Measurements from ENCODE around the gene MOCS2. TPM values are rescaled to one million over a fixed set of nuclear protein-coding genes. Genes with fewer than 3 reads are reported as not detected.

MOCS2 gene
- total RNA-seq, 2 experiments from 2014 or later = 12.1 to 23.2 TPM

- H3K4me2 ChIP-seq (ENCODE audit: low read length) = no peak overlapping the region
- ChIA-PET CTCF (ENCODE audit: unreplicated experiment) (no interaction called here), POLR2A (no interaction called here)
- H3K9me2 ChIP-seq (ENCODE audit: insufficient read depth, low read length) = no peaks in the 10 kb centered on the region
- H4K20me1 ChIP-seq (ENCODE audit: insufficient read depth, low read length) = no peaks in the 10 kb centered on the region
- no peak overlapping the region for H3K27ac ChIP-seq (ENCODE audit: low read depth, low read length, poor library complexity, severe bottlenecking)
- H3K36me3 ChIP-seq (ENCODE audit: insufficient read depth, low read length) = no peaks in the 10 kb centered on the region
- no peaks in the 10 kb centered on the region for H3K4me1 ChIP-seq (ENCODE audit: insufficient read depth, low read length, poor library complexity, severe bottlenecking)
- H3K79me2 ChIP-seq (ENCODE audit: insufficient read depth, low read depth, low read length) = no peaks in the 10 kb centered on the region
- DNase-seq (ENCODE audit: low spot score) = no peak
- no peak overlapping the region for H2AFZ ChIP-seq (ENCODE audit: low read length)
- H3K9me3 ChIP-seq (ENCODE audit: low read length) = no peaks in the 10 kb centered on the region
- no peak for TF ChIP-seq EZH2phosphoT487 (IDR thresholded peaks at IDR 0.05; ENCODE audit: borderline replicate concordance, low read depth, low read length)
- TF ChIP-seq, protein P1, sequence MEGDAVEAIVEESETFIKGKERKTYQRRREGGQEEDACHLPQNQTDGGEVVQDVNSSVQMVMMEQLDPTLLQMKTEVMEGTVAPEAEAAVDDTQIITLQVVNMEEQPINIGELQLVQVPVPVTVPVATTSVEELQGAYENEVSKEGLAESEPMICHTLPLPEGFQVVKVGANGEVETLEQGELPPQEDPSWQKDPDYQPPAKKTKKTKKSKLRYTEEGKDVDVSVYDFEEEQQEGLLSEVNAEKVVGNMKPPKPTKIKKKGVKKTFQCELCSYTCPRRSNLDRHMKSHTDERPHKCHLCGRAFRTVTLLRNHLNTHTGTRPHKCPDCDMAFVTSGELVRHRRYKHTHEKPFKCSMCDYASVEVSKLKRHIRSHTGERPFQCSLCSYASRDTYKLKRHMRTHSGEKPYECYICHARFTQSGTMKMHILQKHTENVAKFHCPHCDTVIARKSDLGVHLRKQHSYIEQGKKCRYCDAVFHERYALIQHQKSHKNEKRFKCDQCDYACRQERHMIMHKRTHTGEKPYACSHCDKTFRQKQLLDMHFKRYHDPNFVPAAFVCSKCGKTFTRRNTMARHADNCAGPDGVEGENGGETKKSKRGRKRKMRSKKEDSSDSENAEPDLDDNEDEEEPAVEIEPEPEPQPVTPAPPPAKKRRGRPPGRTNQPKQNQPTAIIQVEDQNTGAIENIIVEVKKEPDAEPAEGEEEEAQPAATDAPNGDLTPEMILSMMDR (conservative IDR thresholded peaks at IDR 0.05; ENCODE audit: low read length) = no peak
- no TSS peak for BruUV-seq (replicated peaks)
- intact Hi-C loops (cut with micrococcal nuclease; ENCODE audit: unreplicated experiment) = no loop called here
- H3K4me3 ChIP-seq (ENCODE audit: low read depth, low read length, poor library complexity, severe bottlenecking) = no peak overlapping the region
These were observed 50.3 kb downstream of the MOCS2 start for GRCh38 chr5:53059281-53059680.

DNA sequence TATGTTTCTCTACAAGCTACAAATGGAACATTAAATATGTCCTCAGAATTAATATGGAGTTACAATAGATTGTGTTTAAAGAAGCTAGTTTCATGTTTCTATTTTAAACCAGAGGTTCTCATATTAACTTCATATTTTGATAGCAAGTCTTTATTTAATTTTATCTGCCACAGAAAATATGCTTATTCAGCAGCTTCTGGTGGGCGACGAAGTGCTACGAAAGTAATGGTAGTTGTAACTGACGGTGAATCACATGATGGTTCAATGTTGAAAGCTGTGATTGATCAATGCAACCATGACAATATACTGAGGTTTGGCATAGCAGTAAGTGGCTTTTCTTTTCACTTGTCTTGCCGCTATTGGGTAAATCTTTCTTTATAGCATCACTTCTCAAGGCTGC is 54.2 kb downstream of the MOCS2 start:
- intact Hi-C loops (cut with micrococcal nuclease; ENCODE audit: unreplicated experiment) = no loop called here
- DNase-seq (ENCODE audit: low spot score) = no peak
- H4K20me1 ChIP-seq (ENCODE audit: insufficient read depth, low read length) = no peaks in the 10 kb centered on the region
- H3K9me3 ChIP-seq (ENCODE audit: low read length) = no peaks in the 10 kb centered on the region
- H2AFZ ChIP-seq (ENCODE audit: low read length) = no peak overlapping the region
- no TSS peak for BruUV-seq (replicated peaks)
- TF ChIP-seq, protein P1 (conservative IDR thresholded peaks at IDR 0.05; ENCODE audit: low read length) = no peak
- TF ChIP-seq EZH2phosphoT487 (IDR thresholded peaks at IDR 0.05; ENCODE audit: borderline replicate concordance, low read depth, low read length) = no peak
- no peaks in the 10 kb centered on the region for H3K4me1 ChIP-seq (ENCODE audit: insufficient read depth, low read length, poor library complexity, severe bottlenecking)
- no peak overlapping the region for H3K4me3 ChIP-seq (ENCODE audit: low read depth, low read length, poor library complexity, severe bottlenecking)
- no peak overlapping the region for H3K27ac ChIP-seq (ENCODE audit: low read depth, low read length, poor library complexity, severe bottlenecking)
- H3K4me2 ChIP-seq (ENCODE audit: low read length) = no peak overlapping the region
- CTCF ChIA-PET (ENCODE audit: unreplicated experiment) = no interaction called here
- POLR2A ChIA-PET = no interaction called here
- H3K36me3 ChIP-seq (ENCODE audit: insufficient read depth, low read length) = no peaks in the 10 kb centered on the region
- H3K79me2 ChIP-seq (ENCODE audit: insufficient read depth, low read depth, low read length) = no peaks in the 10 kb centered on the region
- H3K9me2 ChIP-seq (ENCODE audit: insufficient read depth, low read length) = no peaks in the 10 kb centered on the region

DNA sequence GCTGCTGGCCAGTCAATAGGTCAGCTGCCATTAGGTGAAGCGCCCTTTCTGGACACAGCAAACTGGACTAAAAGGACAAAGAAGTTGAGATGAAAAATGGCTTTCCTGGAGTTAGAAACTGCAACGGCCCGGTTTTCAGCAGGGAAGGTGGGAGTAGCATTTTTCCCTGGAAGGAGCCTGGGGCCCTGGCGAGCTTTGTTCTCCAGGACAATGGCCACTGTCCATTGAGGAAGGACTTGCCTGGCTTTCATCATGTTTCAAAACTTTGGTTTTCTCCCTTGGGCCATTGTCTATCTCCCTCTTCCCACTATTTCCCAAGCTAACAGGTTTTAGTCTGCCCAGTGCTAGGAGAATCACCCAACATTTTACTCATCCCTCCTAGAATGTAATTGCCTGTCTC is 56.2 kb downstream of the MOCS2 start:
- no peak overlapping the region for H3K4me3 ChIP-seq (ENCODE audit: low read depth, low read length, poor library complexity, severe bottlenecking)
- no peaks in the 10 kb centered on the region for H3K4me1 ChIP-seq (ENCODE audit: insufficient read depth, low read length, poor library complexity, severe bottlenecking)
- no peaks in the 10 kb centered on the region for H3K79me2 ChIP-seq (ENCODE audit: insufficient read depth, low read depth, low read length)
- no peaks in the 10 kb centered on the region for H4K20me1 ChIP-seq (ENCODE audit: insufficient read depth, low read length)
- H3K9me2 ChIP-seq (ENCODE audit: insufficient read depth, low read length) = no peaks in the 10 kb centered on the region
- DNase-seq (ENCODE audit: low spot score) = no peak
- no peaks in the 10 kb centered on the region for H3K36me3 ChIP-seq (ENCODE audit: insufficient read depth, low read length)
- TF ChIP-seq EZH2phosphoT487 (IDR thresholded peaks at IDR 0.05; ENCODE audit: borderline replicate concordance, low read depth, low read length) = no peak
- TF ChIP-seq, protein P1 (conservative IDR thresholded peaks at IDR 0.05; ENCODE audit: low read length) = no peak
- POLR2A ChIA-PET = no interaction called here
- no peak overlapping the region for H3K27ac ChIP-seq (ENCODE audit: low read depth, low read length, poor library complexity, severe bottlenecking)
- CTCF ChIA-PET (ENCODE audit: unreplicated experiment) = no interaction called here
- intact Hi-C loops (cut with micrococcal nuclease; ENCODE audit: unreplicated experiment) = no loop called here
- no peak overlapping the region for H2AFZ ChIP-seq (ENCODE audit: low read length)
- H3K9me3 ChIP-seq (ENCODE audit: low read length) = no peaks in the 10 kb centered on the region
- BruUV-seq (replicated peaks) = no TSS peak
- H3K4me2 ChIP-seq (ENCODE audit: low read length) = no peak overlapping the region
